Left lung (tissue), 10 donors: ENCODE data around the gene IGSF21. TPM values are rescaled to one million over a fixed set of nuclear protein-coding genes. Genes with fewer than 3 reads are reported as not detected.

Experiments
- ATAC-seq: fragments of 200-7000 bp; cut with Tn5 transposase; one replicate; pipeline ENCODE4 v1.9.1; 2020; ENCODE audit warnings: moderate library complexity
- DNase-seq, 4 donors: peaks; one replicate each; pipeline ENCODE4 v3.0.0-alpha.2; 2013 to 2020
- H3K27ac ChIP-seq, 2 donors: fragments of 200-600 bp; sonication (generic) in 1 of 2; one replicate each; pipeline versions ENCODE4 v1.5.0 to v1.8.0; 2020 to 2021
- H3K27me3 ChIP-seq, 2 donors: fragments of 200-600 bp; sonication (generic) in 1 of 2; one replicate each; pipeline versions ENCODE4 v1.5.0 to v1.8.0; 2020 to 2021
- H3K36me3 ChIP-seq, 2 donors: fragments of 200-600 bp; sonication (generic) in 1 of 2; one replicate each; pipeline versions ENCODE4 v1.5.0 to v1.8.0; 2020 to 2021
- H3K4me1 ChIP-seq, 2 donors: fragments of 200-600 bp; one replicate each; pipeline ENCODE4 v1.8.0; 2021
- H3K4me3 ChIP-seq, 2 donors: fragments of 200-600 bp; sonication (generic) in 1 of 2; one replicate each; pipeline versions ENCODE4 v1.5.0 to v1.8.0; 2020 to 2021; ENCODE audit warnings: mild to moderate bottlenecking in 1 of 2
- H3K9me3 ChIP-seq, 2 donors: fragments of 200-600 bp; sonication (generic) in 1 of 2; one replicate each; pipeline versions ENCODE4 v1.5.0 to v1.8.0; 2020 to 2021
- intact Hi-C, 2 donors: fragments of 100-400 bp; cut with DNase I; formaldehyde crosslinking; loops; one replicate each; pipeline versions ENCODE4 v1.11.2 to v1.14.2; 2022
- polyA plus RNA-seq, 6 donors: library from polyadenylated mRNA; unstranded; fragments of 120-200 nt; gene quantifications; one replicate each; pipeline ENCODE4 v1.2.1, GENCODE V29; 2013; ENCODE audit not compliant: insufficient read length in 6 of 6
- total RNA-seq, 2 donors: library from RNA; stranded (reverse); fragmentation: NEBNext Ultra II Directional; extraction: Animal tissue kit (Norgen Biotek cat#: 25700); gene quantifications; one replicate each; pipeline ENCODE4 v1.2.1, GENCODE V29; 2021
- TF ChIP-seq, protein P1 (sequence below), 2 donors: fragments of 200-600 bp; sonication (generic) in 1 of 2; IDR thresholded peaks; one replicate each; pipeline versions ENCODE4 v1.5.0 to v1.8.0; 2021; ENCODE audit warnings: antibody characterized with exemption in 2 of 2
- donor health status: DM: no; HTN: yes; CAD: no.
- donor health status: DM: no; HTN: no; CAD: no.

Gene IGSF21
- total and polyA plus RNA-seq, 8 donors: 0.14 to 1.2 (median 0.25) TPM; not detected in 2

DNA sequence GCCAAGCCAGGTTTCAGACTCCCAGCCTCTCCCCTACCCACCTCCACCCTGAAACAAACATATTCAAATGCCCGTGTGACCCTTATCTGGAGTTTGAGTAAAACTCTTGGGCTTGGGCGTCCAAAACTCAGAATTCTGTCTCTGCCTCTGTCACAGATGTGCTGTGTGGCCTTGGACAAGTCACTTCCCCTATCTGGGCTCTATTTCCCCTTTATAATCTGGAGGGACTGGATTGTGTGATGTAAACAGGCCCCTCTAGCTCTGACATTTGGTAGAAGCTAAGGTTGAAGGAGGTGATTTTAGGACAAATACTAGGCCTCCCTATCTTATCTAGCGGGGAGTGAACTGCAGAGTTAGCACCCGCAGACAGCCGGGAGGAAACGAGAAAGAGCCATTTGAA lies 67.5 kb downstream of the IGSF21 start:
- TF ChIP-seq, protein P1, sequence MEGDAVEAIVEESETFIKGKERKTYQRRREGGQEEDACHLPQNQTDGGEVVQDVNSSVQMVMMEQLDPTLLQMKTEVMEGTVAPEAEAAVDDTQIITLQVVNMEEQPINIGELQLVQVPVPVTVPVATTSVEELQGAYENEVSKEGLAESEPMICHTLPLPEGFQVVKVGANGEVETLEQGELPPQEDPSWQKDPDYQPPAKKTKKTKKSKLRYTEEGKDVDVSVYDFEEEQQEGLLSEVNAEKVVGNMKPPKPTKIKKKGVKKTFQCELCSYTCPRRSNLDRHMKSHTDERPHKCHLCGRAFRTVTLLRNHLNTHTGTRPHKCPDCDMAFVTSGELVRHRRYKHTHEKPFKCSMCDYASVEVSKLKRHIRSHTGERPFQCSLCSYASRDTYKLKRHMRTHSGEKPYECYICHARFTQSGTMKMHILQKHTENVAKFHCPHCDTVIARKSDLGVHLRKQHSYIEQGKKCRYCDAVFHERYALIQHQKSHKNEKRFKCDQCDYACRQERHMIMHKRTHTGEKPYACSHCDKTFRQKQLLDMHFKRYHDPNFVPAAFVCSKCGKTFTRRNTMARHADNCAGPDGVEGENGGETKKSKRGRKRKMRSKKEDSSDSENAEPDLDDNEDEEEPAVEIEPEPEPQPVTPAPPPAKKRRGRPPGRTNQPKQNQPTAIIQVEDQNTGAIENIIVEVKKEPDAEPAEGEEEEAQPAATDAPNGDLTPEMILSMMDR (IDR thresholded peaks at IDR 0.05): no peak
- intact Hi-C loops: no loop called here
- H3K4me3 ChIP-seq: no peak overlapping the region
- peaks cover 0 to 74% of the 10 kb centered on the region in 2 donors for H3K27me3 ChIP-seq
- no peaks in the 10 kb centered on the region for H3K4me1 ChIP-seq
- H3K36me3 ChIP-seq: no peaks in the 10 kb centered on the region
- DNase-seq (no peak), ATAC-seq (no peak)
- H3K27ac ChIP-seq: no peak overlapping the region
- H3K9me3 ChIP-seq: no peaks in the 10 kb centered on the region

DNA sequence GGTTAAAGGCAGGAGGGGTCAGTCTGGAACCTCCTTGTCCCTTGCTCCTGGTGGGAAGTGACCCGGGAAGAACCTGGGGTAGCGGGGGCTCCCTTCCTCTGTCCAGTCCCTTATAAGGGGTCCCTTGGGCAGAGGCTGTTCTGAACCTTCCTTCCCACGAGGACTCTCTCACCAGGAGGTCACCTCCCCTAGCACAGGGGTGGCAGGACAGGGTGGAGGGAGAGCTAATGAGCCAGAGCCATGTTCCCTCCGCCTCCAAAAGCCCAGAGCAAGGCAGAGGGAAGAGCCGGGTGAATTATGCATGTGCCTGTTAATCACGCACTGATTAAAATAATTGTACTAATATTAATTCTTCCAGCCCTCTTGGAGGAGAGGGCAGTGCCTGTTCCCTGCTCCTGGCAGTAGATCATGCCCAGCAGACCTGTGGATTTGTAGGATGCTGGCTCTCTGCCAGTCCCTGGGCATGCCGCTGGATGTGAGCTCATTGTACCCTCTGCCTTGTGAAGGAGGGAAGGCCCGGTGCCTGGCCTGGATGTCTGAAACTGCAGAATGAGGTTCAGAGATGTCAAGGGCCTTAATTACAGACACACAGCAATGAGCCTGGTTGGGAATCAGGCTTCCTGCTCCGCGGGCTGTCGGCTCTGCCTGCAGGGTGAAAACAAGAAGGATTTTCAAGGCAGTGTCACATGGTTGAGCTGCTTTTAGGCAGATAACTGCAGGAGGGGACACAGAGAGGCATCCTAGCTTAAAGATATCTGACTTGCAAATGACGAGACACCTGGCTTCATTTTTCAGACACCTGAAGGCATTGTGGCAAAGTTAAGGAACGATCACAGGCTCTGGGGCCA lies 68.2 kb downstream of the IGSF21 start:
- no peak for DNase-seq
- intact Hi-C loops: no loop called here
- Histone ChIP-seq H3K4me3 (no peak overlapping the region), H3K9me3 (no peaks in the 10 kb centered on the region), H3K36me3 (no peaks in the 10 kb centered on the region), H3K27me3 (peaks cover 0 to 69% of the 10 kb centered on the region in 2 donors), H3K4me1 (no peaks in the 10 kb centered on the region), H3K27ac (no peak overlapping the region)
- TF ChIP-seq, protein P1 (IDR thresholded peaks at IDR 0.05): no peak
- ATAC-seq: no peak

DNA sequence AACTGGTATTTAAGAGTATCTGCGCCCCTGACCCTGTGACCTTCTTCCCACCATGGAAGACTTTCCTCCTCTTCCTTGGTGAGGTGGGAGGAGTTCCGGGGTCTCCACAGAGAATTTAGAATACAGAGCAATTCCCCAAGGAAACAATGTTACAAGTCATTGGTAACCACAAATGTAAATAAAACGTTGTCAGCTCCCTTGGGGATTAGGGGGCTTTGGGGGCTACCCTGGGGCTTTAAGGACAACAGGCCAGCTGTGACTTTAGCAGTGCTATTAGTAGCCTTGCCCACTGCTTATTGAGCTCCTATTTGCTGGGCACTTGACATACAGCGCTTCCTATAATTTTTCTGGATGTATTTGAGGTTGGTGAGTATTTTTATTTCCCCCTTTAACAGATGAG lies 69.0 kb downstream of the IGSF21 start:
- peaks cover 0 to 64% of the 10 kb centered on the region in 2 donors for H3K27me3 ChIP-seq
- no peak for ATAC-seq
- no peak for DNase-seq
- no peak overlapping the region for H3K4me3 ChIP-seq
- no peaks in the 10 kb centered on the region for H3K36me3 ChIP-seq
- H3K27ac ChIP-seq: no peak overlapping the region
- TF ChIP-seq, protein P1 (IDR thresholded peaks at IDR 0.05): no peak
- intact Hi-C loops: no loop called here
- no peaks in the 10 kb centered on the region for H3K4me1 ChIP-seq
- H3K9me3 ChIP-seq: no peaks in the 10 kb centered on the region

DNA sequence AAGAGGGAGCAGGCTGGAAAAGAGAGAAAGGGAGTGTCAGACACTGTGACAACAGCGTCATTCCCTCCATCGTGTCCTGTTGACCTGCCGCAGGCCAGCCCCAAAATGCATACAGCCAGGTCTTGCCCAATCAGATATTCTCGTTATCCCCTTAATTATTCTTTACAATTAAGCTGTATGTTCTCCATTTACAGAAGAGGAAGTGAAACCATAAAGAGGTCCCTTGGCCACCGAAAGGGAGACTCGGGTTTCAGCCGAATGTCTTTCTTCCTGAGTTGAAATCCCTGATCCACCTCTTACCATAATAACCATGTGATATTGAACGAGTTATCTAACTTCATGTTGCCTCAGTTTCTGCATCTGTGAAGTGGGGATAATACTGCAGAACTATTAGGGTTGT lies 70.5 kb downstream of the IGSF21 start:
- ATAC-seq (no peak), DNase-seq (no peak)
- no peaks in the 10 kb centered on the region for H3K9me3 ChIP-seq
- H3K27me3 ChIP-seq: peaks cover 0 to 65% of the 10 kb centered on the region in 2 donors
- intact Hi-C loops: no loop called here
- H3K4me3 ChIP-seq: no peak overlapping the region
- H3K36me3 ChIP-seq: no peaks in the 10 kb centered on the region
- H3K27ac ChIP-seq: no peak overlapping the region
- no peaks in the 10 kb centered on the region for H3K4me1 ChIP-seq
- TF ChIP-seq, protein P1 (IDR thresholded peaks at IDR 0.05): no peak

DNA sequence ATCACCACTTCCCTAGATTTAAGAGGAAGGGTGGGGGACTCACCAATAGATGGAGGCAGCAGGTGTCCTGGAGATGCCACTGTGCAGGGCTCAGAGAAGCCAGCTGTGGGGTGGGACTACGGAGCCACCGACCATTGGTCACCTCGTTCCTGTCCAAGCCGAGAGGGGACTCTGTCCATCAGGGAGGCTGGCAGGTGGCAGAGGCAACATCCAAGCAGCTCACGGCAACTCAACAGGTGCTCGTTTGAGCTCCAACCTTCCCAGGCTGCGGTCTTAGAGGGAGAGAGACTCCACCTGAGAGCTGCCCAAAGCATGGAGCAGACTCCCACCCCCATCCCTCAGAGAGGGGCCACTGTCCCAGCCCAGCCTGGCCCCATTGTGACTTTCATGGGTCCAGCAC lies 71.4 kb downstream of the IGSF21 start:
- intact Hi-C loops: no loop called here
- TF ChIP-seq, protein P1 (IDR thresholded peaks at IDR 0.05): no peak
- no peak overlapping the region for H3K4me3 ChIP-seq
- DNase-seq (no peak), ATAC-seq (no peak)
- H3K27me3 ChIP-seq: peaks cover 0 to 70% of the 10 kb centered on the region in 2 donors
- H3K36me3 ChIP-seq: no peaks in the 10 kb centered on the region
- no peaks in the 10 kb centered on the region for H3K9me3 ChIP-seq
- H3K27ac ChIP-seq: no peak overlapping the region
- no peaks in the 10 kb centered on the region for H3K4me1 ChIP-seq
